ENCODE measurements around the gene EPG5. TPM values are rescaled to one million over a fixed set of nuclear protein-coding genes. Genes with fewer than 3 reads are reported as not detected.
A peak's percentile ranks its signal among the peaks of the same experiment; 100 is the strongest.

EPG5 gene
- total RNA-seq, 2 donors from 2014 or later, result 18.0 to 21.5 TPM

DNA sequence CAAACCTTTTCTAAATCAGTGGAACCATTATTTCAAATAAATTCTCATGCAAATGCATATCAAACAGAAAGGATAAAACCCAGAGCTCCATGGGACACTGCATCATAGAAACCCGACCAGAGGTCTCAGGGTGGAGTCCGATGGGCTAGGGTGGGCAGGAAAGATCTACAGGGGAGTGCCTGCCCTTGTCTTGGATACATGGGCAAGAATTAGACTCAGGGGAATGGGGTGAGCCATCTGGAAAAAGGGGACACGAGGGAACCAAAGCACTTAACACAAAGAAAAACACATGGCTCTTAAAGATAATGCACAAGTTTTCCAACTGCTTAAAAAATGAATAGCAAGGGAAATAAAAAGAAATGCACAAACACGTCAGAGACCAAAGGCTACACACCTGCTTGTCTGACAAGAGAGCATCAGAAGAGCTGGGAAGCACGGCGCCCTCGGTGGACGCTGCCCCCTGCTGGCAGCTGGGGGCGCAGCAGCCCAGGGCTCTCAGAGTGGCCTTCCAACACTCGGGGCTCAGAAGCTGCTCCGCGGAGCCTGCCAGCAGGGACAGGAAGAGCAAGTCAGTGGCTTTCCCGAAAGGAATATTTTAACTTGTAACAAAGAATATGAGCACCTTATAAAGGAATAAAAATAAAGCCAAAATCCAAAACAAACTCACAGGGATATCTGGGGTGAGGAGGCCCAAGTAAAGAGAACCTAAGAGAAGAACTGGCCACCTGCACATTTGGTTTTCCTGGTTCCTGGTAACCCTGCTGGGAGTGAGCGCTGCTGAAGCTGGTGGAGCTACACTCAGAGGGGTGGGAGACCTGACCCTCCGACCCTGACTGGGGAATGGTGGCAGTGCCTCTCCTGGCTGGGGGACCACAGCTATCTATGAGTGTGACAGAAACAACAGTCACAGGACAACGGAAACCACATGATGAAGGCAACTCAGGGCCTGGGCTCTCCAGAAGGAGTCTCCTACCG is 87.2 kb downstream of the EPG5 start:
- DNase-seq (peak; percentile 28 to 64), ATAC-seq (peak; percentile 92)
- intact Hi-C loops (cut with DNase I, micrococcal nuclease), result loop anchor here in 1 of 2 donors (10.0 kb wide), 1 partner anchor 195 kb away; no protein-coding TSS in a partner anchor

DNA sequence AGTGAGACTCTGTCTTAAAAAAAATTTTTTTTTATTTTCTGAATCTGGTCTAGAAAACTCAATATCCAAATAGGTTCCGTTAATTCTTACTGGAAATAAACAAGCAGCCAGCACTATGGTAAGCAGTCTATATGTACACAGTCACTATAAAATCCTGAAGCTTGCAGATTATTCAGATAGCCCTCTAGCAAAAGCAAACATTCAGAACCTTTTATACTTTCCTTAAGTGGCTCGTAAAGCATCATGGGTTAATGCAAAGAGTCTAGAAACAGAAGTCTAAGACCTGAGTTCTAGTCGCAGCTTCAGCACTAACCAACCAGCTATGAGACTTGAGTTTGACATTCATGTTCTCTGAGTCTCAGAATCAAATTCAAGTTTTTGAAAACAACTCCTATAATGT is 89.7 kb downstream of the EPG5 start:
- DNase-seq (no peak), ATAC-seq (no peak)
- intact Hi-C loops (cut with DNase I, micrococcal nuclease), result loop anchor here in 1 of 2 donors (10.0 kb wide), 1 partner anchor 193 kb away; no protein-coding TSS in a partner anchor

DNA sequence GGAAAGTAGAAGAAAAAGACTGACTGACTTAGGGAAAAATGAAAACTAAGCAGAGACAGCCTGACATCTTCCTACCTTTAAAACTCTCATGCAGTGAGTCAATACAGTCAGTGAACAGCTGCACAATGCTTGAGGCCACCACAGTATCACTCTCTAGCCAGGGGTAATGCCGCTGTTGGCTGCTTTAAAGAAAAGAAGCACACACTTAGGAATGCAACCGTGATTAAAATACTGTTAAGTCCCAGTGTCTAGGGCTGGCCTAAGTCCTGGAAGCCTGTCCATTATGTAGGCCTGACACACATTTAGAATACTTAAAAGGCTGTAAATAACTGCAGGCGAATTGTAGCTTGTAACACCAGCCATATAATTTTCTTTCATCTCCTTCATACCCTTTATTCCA is 91.0 kb downstream of the EPG5 start:
- DNase-seq (no peak), ATAC-seq (no peak)
- intact Hi-C loops (cut with DNase I, micrococcal nuclease), result loop anchor here in 1 of 2 donors (10.0 kb wide), 1 partner anchor 191 kb away; no protein-coding TSS in a partner anchor

DNA sequence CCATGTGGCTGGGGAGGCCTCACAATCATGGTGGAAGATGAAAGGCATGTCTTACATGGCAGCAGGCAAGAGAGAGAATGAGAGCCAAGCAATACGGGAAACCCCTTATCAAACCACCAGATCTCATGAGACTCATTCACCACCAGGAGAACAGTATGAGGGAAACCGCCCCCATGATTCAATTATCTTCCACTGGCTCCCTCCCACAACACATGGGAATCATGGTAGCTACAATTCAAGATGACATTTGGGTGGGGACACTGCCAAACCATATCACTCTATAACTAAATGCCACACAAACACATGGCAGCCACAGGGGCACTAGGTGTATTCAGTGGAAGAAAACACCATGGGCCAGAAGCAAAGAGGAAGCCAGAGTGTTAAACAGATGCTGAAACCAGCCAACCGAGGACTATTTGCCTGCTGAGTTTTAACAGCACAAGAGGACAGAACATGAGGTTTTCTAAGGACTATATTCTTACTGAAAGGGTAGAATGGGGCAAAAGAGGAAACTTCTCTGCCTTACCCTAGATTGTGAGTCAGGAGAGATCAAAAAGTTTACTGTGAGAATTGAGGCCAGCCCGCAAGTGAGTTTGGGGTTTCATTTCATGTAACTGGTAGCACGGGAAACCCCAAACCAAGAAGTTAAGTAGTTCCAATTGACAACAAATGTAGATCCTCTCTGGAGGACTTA is 92.5 kb downstream of the EPG5 start:
- no peak for ATAC-seq
- intact Hi-C loops (cut with DNase I, micrococcal nuclease), result loop anchor here in 1 of 2 donors (10.0 kb wide), 1 partner anchor 190 kb away; no protein-coding TSS in a partner anchor
- no peak for DNase-seq

DNA sequence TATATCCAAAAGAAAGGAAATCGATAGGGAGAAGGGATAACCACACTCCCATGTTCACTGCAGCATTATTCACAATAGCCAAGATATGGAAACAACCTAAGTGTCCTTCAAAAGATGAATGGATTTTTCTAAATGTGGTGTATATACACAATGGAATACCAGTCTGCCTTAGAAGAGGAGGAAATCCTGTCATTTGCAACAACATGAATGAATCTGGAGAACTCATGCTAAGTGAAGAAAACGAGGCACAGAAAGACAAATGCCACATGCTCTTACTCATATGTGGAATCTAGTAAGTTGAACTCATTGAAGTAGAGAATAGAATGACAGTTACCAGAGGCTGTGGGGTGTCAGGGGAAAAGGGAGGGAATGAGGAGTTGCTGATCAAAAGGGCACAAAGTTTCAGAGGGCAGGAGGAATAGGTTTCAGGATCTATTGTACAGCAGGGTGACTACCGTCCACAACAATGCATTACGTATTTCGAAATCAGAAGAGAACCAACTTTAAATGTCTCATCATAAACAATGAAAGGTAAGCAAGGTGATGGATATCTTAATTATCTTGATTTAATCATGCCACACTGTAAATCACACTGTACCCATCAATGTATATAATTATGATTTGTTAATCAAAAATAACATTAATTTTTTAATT is 95.6 kb downstream of the EPG5 start:
- intact Hi-C loops (cut with DNase I, micrococcal nuclease), result loop anchor here in 1 of 2 donors (10.0 kb wide), 1 partner anchor 187 kb away; no protein-coding TSS in a partner anchor
- no peak for ATAC-seq

DNA sequence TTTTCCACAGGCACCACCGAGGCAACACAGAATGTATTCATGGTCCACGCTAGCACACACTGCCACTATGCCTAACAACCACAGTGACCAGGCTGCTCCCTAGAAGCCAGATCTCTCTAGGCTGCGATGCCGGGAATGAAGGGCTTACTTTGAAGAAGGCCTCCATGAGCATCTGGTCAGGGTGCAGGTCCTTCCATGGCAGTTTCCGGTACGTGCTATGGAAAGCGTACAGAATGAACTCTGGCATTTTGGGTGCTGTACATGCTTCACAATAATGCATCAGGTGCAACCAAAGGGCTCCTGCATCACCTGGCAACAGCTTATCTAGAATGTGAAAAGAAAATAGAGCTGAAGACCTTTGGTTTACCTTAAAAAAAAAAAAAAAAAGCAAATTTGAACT is 96.7 kb downstream of the EPG5 start:
- ATAC-seq, result no peak

More for the DNA sequence above, 95.6 kb downstream of the EPG5 start:
- DNase-seq, result no peak

DNA sequence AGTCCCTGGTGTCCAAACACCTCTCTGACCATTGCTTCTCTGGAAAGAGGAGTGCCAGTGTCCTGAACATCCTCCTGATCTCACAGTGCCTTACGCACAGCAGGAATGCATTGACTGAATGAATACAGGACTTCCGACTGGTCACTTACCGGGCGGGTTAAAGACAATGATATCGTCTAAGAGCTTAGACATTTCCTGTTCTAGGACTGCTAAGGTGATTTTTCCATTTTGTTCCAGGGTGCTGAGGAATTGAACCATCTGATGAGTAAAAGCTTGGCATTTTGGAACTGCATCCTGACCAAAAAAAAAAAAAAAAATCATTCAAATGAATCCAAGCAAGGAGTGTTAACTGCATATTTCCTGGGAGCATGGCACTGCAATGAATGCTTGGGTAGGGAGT is 101.7 kb downstream of the EPG5 start:
- no peak for DNase-seq
- ATAC-seq, result no peak
- intact Hi-C loops (cut with DNase I, micrococcal nuclease), result no loop called here

More for the DNA sequence above, 96.7 kb downstream of the EPG5 start:
- intact Hi-C loops (cut with DNase I, micrococcal nuclease), result loop anchor here in 1 of 2 donors (10.0 kb wide), 1 partner anchor 186 kb away; no protein-coding TSS in a partner anchor
- DNase-seq, result no peak

DNA sequence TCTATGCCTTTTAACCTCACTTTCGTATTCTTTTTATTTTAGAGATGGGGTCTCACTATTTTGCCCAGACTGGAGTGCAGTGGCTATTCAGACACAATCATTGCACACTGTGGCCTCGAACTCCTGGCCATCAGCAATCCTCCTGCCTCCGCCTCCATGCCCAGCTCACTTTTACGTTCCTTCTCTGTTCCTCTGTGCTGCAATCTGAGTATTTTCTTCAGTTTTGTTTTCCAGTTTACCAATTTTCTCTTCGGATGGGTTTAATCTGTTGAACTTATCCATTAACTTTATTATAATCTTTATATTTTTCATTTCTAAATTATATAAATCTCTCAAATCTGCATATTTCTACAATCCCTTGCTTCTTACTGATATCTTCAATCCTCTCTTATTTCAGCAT is 103.0 kb downstream of the EPG5 start:
- ATAC-seq, result no peak
- no peak for DNase-seq
- intact Hi-C loops (cut with DNase I, micrococcal nuclease), result no loop called here

DNA sequence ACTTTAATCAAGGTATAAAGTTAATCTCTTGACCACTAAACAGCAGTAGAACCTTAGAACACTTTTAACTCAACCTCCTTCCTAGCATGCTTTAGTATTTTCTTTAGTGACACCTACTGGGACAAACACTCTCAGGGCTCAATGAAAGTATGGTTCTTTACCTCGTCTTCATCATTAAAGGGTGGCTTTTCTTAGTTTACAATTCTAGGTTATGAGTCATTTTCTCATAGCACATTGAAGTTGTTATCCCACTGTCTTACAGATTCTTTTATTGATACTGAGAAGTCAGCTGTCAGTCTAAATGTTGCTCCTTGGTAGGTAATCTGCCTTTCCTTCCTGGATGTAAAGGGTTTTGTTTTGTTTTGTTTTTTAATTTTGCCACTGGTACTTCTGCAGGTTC is 103.7 kb downstream of the EPG5 start:
- no peak for ATAC-seq
- intact Hi-C loops (cut with DNase I, micrococcal nuclease), result no loop called here
- DNase-seq, result no peak

DNA sequence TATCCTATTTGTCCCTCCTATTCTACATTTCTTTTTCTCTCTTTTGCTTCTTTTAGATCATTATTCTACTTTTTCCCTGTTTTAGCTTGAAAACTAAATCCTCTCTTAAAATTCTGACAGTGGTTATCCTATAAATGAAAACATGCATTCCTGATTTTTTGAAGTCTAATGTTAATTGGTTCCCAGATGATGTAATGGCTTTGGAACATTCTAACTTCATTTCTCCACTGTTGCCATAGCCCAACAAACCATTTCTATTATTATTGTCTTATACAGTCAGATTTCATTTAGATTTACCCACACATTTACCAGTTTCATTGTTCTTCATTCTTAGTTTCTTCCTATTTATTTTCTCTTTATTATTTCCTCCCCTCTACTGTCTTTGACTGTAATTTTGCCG is 105.2 kb downstream of the EPG5 start:
- DNase-seq (no peak), ATAC-seq (no peak)
- intact Hi-C loops (cut with DNase I, micrococcal nuclease), result no loop called here

DNA sequence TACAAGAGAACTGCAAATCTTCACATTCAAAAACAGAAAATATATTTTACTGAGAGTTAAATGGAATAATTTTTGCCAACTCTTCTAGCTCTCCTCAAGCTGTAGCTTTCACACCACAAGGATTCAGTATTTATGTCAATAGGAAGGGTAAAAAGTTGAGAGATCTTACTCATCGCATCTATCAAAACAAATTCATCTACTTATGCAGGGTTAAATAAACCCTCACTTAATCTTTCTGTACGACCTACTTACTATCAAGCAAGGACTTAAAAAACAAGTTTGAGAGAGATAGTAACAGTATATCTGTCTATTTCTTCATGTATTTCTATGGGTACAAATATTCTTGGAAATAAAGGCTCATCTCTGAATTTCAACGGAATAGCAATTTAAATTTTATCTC is 106.2 kb downstream of the EPG5 start:
- ATAC-seq (no peak), DNase-seq (no peak)
- intact Hi-C loops (cut with DNase I, micrococcal nuclease), result no loop called here

DNA sequence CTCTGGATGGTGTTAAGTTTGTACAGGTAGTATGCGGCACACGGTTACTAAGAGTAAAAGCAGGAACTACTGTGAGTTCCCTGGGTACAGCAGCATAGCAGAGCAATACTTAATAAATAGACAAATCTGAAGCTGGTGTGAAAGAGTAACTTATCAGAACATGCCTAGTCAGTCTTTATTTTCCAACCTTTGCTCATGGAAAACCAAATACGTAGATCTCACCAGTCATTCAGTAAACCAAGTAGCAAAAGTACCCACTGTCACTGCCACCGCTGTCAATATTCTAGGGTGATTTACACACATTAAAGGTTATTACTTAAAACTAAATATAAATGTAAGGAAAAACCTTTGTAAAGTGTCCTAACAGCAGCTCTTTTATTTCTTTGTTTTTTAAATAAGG is 106.6 kb downstream of the EPG5 start:
- ATAC-seq (no peak), DNase-seq (no peak)
- intact Hi-C loops (cut with DNase I, micrococcal nuclease), result no loop called here

DNA sequence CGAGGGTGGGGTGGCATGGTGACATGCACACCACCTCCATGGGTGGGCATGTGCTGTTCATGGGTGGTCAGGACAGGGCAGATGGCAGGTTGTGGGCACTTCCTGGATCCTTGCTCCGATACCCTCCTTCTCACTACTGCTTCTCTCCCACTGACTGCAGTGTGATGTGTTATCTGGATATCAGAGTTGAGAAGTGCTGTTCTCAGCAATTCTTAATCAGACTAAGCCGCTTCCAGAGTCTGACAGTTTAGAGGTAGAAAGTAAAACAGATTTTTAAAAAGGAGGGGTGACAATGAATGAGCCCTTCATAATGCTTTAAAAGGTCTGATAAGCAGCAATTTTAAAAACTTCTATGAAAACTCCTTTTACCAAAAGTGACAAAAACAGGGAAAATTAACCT is 107.8 kb downstream of the EPG5 start:
- intact Hi-C loops (cut with DNase I, micrococcal nuclease), result no loop called here
- DNase-seq (no peak), ATAC-seq (no peak)

DNA sequence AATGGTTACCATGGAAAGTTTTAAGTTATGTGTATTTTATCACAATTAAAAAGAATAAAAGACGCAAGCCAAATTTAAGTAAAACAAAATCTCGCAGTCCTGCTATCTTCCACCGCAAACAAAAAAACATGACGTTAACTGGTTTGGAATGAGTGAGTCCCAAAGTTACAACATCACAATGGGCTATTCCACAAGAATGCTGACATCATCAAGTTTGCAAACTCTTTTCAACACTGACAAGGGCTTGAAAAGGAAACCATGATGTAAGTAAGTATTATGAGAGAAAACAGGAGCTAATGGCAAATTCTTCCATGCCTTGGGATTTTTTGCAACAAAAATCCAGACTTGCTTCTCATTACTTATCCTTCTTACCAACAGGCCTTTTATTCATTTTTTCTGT is 110.6 kb downstream of the EPG5 start:
- intact Hi-C loops (cut with DNase I, micrococcal nuclease), result no loop called here
- no peak for DNase-seq
- ATAC-seq, result no peak

DNA sequence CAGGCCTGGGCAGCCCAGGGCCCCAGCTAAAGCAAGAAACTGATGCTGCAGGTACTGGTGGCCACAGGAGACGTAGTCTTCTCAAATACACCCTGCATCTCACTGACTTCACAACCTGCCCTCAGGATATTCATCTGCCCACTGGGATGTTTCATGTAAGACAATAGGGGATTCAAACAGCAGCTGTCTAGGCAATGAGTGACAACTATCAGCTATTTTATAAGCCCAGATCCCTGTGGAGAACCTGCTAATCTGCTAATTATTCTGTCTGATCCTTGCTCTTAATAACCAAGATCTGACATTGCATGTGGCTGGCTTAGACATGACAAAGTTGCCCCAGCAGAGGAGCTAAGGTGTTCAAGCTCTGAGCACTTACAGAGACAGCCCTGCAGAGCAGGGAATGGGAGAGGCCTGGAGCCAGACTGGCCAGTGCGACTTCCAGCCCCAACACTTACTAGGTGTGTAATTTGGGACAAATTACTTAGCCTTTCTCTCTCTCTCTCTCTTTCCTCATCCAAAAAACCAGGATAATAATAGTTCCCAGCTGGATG is 113.0 kb downstream of the EPG5 start:
- intact Hi-C loops (cut with DNase I, micrococcal nuclease), result no loop called here
- DNase-seq (no peak), ATAC-seq (no peak)

DNA sequence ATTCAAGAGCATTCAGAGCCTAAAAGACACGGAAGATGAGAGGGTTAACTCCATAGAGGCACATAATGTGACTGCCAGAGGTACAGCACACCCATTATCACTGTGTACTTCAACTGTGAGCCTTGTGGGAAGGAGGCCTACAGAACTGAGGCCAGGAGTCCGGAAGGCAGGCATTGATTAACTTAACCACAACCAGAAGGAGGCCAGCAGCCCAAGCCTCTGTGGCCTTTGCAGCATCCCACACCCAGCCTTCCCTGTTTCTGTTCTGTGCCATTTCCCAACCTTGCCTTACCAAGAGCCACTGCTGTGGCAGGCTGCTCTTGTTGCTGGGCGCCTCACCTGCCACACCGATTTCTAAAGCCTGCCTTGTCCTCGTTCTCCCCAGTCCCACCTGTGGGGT is 114.5 kb downstream of the EPG5 start:
- intact Hi-C loops (cut with DNase I, micrococcal nuclease), result no loop called here
- ATAC-seq, result no peak
- no peak for DNase-seq

DNA sequence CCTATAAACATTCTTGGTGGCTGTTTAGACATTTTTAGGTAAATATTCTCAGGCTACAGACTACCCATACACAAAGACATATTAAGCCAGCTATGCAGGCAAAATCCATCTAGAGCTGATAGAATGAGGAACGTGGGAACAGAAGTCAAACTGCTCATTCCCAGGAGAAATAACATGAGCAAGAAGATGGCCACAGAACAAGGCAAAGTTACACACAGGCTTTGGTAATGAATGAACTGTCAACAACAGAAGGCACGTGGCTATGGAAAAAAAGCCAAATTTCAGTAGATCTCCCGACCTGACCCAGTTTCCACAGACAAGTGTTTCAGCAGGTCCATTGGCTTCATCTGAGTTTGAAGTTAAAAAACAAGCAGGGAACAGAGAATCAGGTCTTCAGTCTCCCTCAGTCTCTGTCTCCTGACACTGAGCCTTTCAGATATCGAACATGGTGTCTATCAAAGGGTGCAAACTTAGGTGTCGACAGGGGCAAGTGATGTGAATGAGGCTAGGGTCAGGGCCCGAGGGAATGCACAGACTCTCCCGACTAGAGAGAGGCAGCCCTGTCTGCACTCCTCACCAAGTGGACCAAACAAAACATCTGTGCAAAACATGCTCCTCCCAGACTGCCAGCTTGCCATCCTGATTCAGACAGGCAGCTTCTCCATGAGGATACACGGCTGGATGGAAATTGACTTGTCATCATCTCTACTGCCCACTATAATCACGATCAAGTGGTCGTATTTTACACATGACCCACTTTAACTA is 115.8 kb downstream of the EPG5 start:
- intact Hi-C loops (cut with DNase I, micrococcal nuclease), result no loop called here
- ATAC-seq (no peak), DNase-seq (no peak)

DNA sequence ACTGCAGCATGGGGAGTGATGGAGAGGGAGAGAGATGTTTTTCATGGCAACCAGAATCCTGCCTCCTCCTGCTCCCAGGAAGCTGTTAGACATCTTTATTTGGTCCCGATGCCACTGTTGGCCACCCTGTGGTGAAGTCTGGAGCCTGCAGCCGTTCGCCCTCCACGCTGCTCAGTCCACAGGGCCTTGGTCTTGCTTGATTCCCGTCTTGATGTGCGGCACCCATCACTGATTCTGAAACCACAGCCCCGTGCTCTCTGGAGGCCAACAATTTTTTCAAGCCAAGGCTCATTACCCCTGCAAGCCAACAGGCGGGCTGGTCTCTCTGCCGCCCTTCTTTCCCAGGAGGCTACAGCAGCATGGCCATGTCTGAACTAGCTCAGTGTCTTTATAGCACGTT is 117.1 kb downstream of the EPG5 start:
- DNase-seq, result no peak
- intact Hi-C loops (cut with DNase I, micrococcal nuclease), result no loop called here
- peak; percentile 44 for ATAC-seq
